Measurements from ENCODE around the gene SIRT3.

Gene SIRT3

GRCh38 chr11:257766-258493 is 21.8 kb upstream of the SIRT3 start:
- H3K4me3 ChIP-seq (IDR thresholded peaks at IDR 0.05; ENCODE audit: insufficient read depth, low read depth, low read length), result no peak overlapping the region
- H3K27ac ChIP-seq, result no peak overlapping the region
- no peaks in the 10 kb centered on the region for H4K20me1 ChIP-seq (ENCODE audit: insufficient read depth)
- H3K36me3 ChIP-seq (ENCODE audit: insufficient read depth), result no peaks in the 10 kb centered on the region
- H3K79me2 ChIP-seq (ENCODE audit: insufficient read depth, low read depth), result no peaks in the 10 kb centered on the region
- H3K4me1 ChIP-seq (ENCODE audit: low read depth, poor library complexity, severe bottlenecking), result no peaks in the 10 kb centered on the region
- TF ChIP-seq CTCF (conservative IDR thresholded peaks at IDR 0.05; ENCODE audit: low read depth, low read length), result no peak
- H3K9ac ChIP-seq, result no peak overlapping the region
- H3K27me3 ChIP-seq (ENCODE audit: insufficient read depth, low read depth), result no peaks in the 10 kb centered on the region
- no peak overlapping the region for H3K4me2 ChIP-seq
- no peak overlapping the region for H2AFZ ChIP-seq (ENCODE audit: low read depth)

- H3K79me2 ChIP-seq (ENCODE audit: insufficient read depth, low read depth), result no peaks in the 10 kb centered on the region
- H3K4me1 ChIP-seq (ENCODE audit: low read depth, poor library complexity, severe bottlenecking), result no peaks in the 10 kb centered on the region
- H4K20me1 ChIP-seq (ENCODE audit: insufficient read depth), result no peaks in the 10 kb centered on the region
- H3K4me3 ChIP-seq (IDR thresholded peaks at IDR 0.05; ENCODE audit: insufficient read depth, low read depth, low read length), result no peak overlapping the region
- no peaks in the 10 kb centered on the region for H3K27me3 ChIP-seq (ENCODE audit: insufficient read depth, low read depth)
- H2AFZ ChIP-seq (ENCODE audit: low read depth), result no peak overlapping the region
- no peak overlapping the region for H3K27ac ChIP-seq
- TF ChIP-seq CTCF (conservative IDR thresholded peaks at IDR 0.05; ENCODE audit: low read depth, low read length), result no peak
- no peak overlapping the region for H3K4me2 ChIP-seq
- no peak overlapping the region for H3K9ac ChIP-seq
- no peaks in the 10 kb centered on the region for H3K36me3 ChIP-seq (ENCODE audit: insufficient read depth)
Observed at GRCh38 chr11:256952-257737, 21.0 kb upstream of the SIRT3 start.

GRCh38 chr11:255816-256215 is 19.7 kb upstream of the SIRT3 start:
- TF ChIP-seq CTCF (conservative IDR thresholded peaks at IDR 0.05; ENCODE audit: low read depth, low read length), result no peak
- H2AFZ ChIP-seq (ENCODE audit: low read depth), result no peak overlapping the region
- H4K20me1 ChIP-seq (ENCODE audit: insufficient read depth), result no peaks in the 10 kb centered on the region
- H3K36me3 ChIP-seq (ENCODE audit: insufficient read depth), result no peaks in the 10 kb centered on the region
- H3K9ac ChIP-seq, result no peak overlapping the region
- no peaks in the 10 kb centered on the region for H3K4me1 ChIP-seq (ENCODE audit: low read depth, poor library complexity, severe bottlenecking)
- H3K4me3 ChIP-seq (IDR thresholded peaks at IDR 0.05; ENCODE audit: insufficient read depth, low read depth, low read length), result no peak overlapping the region
- H3K4me2 ChIP-seq, result no peak overlapping the region
- no peak overlapping the region for H3K27ac ChIP-seq
- no peaks in the 10 kb centered on the region for H3K27me3 ChIP-seq (ENCODE audit: insufficient read depth, low read depth)
- no peaks in the 10 kb centered on the region for H3K79me2 ChIP-seq (ENCODE audit: insufficient read depth, low read depth)

GRCh38 chr11:255176-255575 is 19.0 kb upstream of the SIRT3 start:
- H3K9ac ChIP-seq, result no peak overlapping the region
- no peak overlapping the region for H3K4me3 ChIP-seq (IDR thresholded peaks at IDR 0.05; ENCODE audit: insufficient read depth, low read depth, low read length)
- TF ChIP-seq CTCF (conservative IDR thresholded peaks at IDR 0.05; ENCODE audit: low read depth, low read length), result no peak
- no peaks in the 10 kb centered on the region for H3K36me3 ChIP-seq (ENCODE audit: insufficient read depth)
- H4K20me1 ChIP-seq (ENCODE audit: insufficient read depth), result no peaks in the 10 kb centered on the region
- no peak overlapping the region for H3K27ac ChIP-seq
- no peak overlapping the region for H3K4me2 ChIP-seq
- H3K79me2 ChIP-seq (ENCODE audit: insufficient read depth, low read depth), result no peaks in the 10 kb centered on the region
- no peaks in the 10 kb centered on the region for H3K27me3 ChIP-seq (ENCODE audit: insufficient read depth, low read depth)
- H2AFZ ChIP-seq (ENCODE audit: low read depth), result no peak overlapping the region
- no peaks in the 10 kb centered on the region for H3K4me1 ChIP-seq (ENCODE audit: low read depth, poor library complexity, severe bottlenecking)
